MCF 10A (cell line): ENCODE measurements around the gene ABLIM3. TPM values are rescaled to one million over a fixed set of nuclear protein-coding genes. Genes with fewer than 3 reads are reported as not detected.

ENCODE experiments used
- BruUV-seq: library from RNA; stranded (reverse); fragments of 400-500 nt; replicated peaks from 2 replicates; lab custom pipeline; 2021; lab: Mats Ljungman, UMichigan
- CTCF ChIA-PET: fragments of 300-600 bp; sonication (Branson Sonifier 250); formaldehyde crosslinking; extraction: SDS; loops from one replicate; lab custom pipeline; 2021; ENCODE audit warnings: antibody characterized with exemption, inconsistent platforms; lab: Yijun Ruan, JAX
- POLR2A ChIA-PET: fragments of 300-600, 350-650 bp; sonication (Branson Sonifier 250); formaldehyde crosslinking; extraction: SDS; loops from one replicate; lab custom pipeline; 2020; ENCODE audit warnings: antibody characterized with exemption, inconsistent platforms; lab: Yijun Ruan, JAX
- DNase-seq: peaks from one replicate; pipeline ENCODE4 v3.0.0-alpha.2; 2018; ENCODE audit not compliant: unreplicated experiment
- H3K27ac Mint-ChIP-seq: one replicate; pipeline ENCODE4 v1.8.0; 2022; ENCODE audit warnings: mild to moderate bottlenecking, low read depth, mixed read lengths; ENCODE audit not compliant: unreplicated experiment
- H3K27me3 Mint-ChIP-seq: one replicate; pipeline ENCODE4 v1.8.0; 2022; ENCODE audit warnings: mixed read lengths; ENCODE audit not compliant: insufficient read depth, unreplicated experiment
- H3K36me3 Mint-ChIP-seq: one replicate; pipeline ENCODE4 v1.8.0; 2022; ENCODE audit warnings: mild to moderate bottlenecking, moderate library complexity, mixed read lengths; ENCODE audit not compliant: insufficient read depth, unreplicated experiment
- H3K4me1 Mint-ChIP-seq: one replicate; pipeline ENCODE4 v1.8.0; 2022; ENCODE audit warnings: mixed read lengths; ENCODE audit not compliant: insufficient read depth, unreplicated experiment
- H3K4me3 Mint-ChIP-seq: one replicate; pipeline ENCODE4 v1.8.0; 2022; ENCODE audit warnings: mild to moderate bottlenecking, moderate library complexity, mixed read lengths; ENCODE audit not compliant: unreplicated experiment
- H3K9me3 Mint-ChIP-seq: one replicate; pipeline ENCODE4 v1.8.0; 2022; ENCODE audit warnings: mixed read lengths; ENCODE audit not compliant: unreplicated experiment
- CTCF ChIP-seq: fragments of 200-600 bp; IDR thresholded peaks from one replicate; pipeline ENCODE4 v1.8.0; 2022; ENCODE audit warnings: antibody characterized with exemption, mild to moderate bottlenecking; ENCODE audit not compliant: unreplicated experiment
- intact Hi-C: fragments of 100-400 bp; cut with micrococcal nuclease; formaldehyde crosslinking; loops from 2 replicates; pipeline ENCODE4 v1.14.1; 2022
- total RNA-seq: library from RNA; stranded (reverse); gene quantifications from 2 replicates; pipeline ENCODE4 v1.2.3, GENCODE V29; 2022

ABLIM3 gene
- total RNA-seq, 1 experiment from 2014 or later: 168 TPM

- intact Hi-C loops: no loop called here
- Mint-ChIP-seq H3K4me1 (no peaks in the 10 kb centered on the region), H3K27ac (no peak overlapping the region), H3K27me3 (no peaks in the 10 kb centered on the region), H3K36me3 (peaks cover 6% of the 10 kb centered on the region), H3K4me3 (no peak overlapping the region), H3K9me3 (no peaks in the 10 kb centered on the region)
- DNase-seq: no peak
- ChIA-PET POLR2A (interaction anchor here (0.7 kb wide), 3 partner anchors 22 to 71 kb away, joined by 3 read pairs; no protein-coding TSS in a partner anchor), CTCF (interaction anchor here (0.8 to 27.3 kb wide), 4 partner anchors 10 to 114 kb away, joined by 4 to 1231 read pairs (median 11); partner anchors contain the start of genes GRPEL2, IL17B and PCYOX1L)
- no peak for TF ChIP-seq CTCF
- BruUV-seq: no TSS peak
Observed at GRCh38 chr5:149304195-149305078, 163.1 kb downstream of the ABLIM3 start.

GRCh38 chr5:149309354-149309753 is 168.1 kb downstream of the ABLIM3 start:
- no peak for DNase-seq
- Mint-ChIP-seq H3K4me3 (no peak overlapping the region), H3K4me1 (peaks cover 5% of the 10 kb centered on the region), H3K36me3 (peaks cover 5% of the 10 kb centered on the region), H3K27ac (no peak overlapping the region), H3K9me3 (no peaks in the 10 kb centered on the region), H3K27me3 (no peaks in the 10 kb centered on the region)
- ChIA-PET CTCF (interaction anchor here (0.6 to 27.3 kb wide), 9 partner anchors 8 to 241 kb away, joined by 3 to 1231 read pairs (median 11); partner anchors contain the start of genes GRPEL2, IL17B and PCYOX1L), POLR2A (interaction anchor here (1.0 to 4.6 kb wide), 3 partner anchors 11 to 253 kb away, joined by 3 to 18 read pairs (median 10); partner anchors contain the start of gene GRPEL2)
- no peak for TF ChIP-seq CTCF
- intact Hi-C loops: no loop called here
- BruUV-seq: no TSS peak

Other genes with a start within 250 kb of the ABLIM3 start
- gene SH3TC2, start 78.4 kb upstream of the ABLIM3 start, total RNA-seq: 6.2 and 7.2 TPM in 2 replicates
- 4.8 TPM in 2 replicates for gene AFAP1L1, start 130.4 kb downstream of the ABLIM3 start, total RNA-seq
- gene GRPEL2, start 204.0 kb downstream of the ABLIM3 start, total RNA-seq: 69.5 and 86.6 TPM in 2 replicates
- 7.7 and 8.0 TPM in 2 replicates for gene PCYOX1L, start 216.6 kb downstream of the ABLIM3 start, total RNA-seq
- not detected in 2 replicates for gene IL17B, start 237.8 kb downstream of the ABLIM3 start, total RNA-seq